Upper lobe of left lung (tissue), 6 donors: ENCODE data around the gene AHCYL2. TPM values are rescaled to one million over a fixed set of nuclear protein-coding genes. Genes with fewer than 3 reads are reported as not detected.
"Not testable (repeated sequence)": the region's sequence is repeated elsewhere in the genome, so short reads cannot be mapped to it uniquely, and the experiment has no call there.

Experiments
- ATAC-seq, 2 donors: fragments of 200-7000 bp; cut with Tn5 transposase; one replicate each; pipeline ENCODE4 v1.9.1; 2022; ENCODE audit warnings: mild to moderate bottlenecking in 2 of 2, moderate library complexity in 2 of 2; ENCODE audit not compliant: low FRiP score in 2 of 2
- DNase-seq, 2 donors: peaks; one replicate each; pipeline ENCODE4 v3.0.0-alpha.2; 2019 to 2020
- H3K27ac ChIP-seq, 4 donors: fragments of 200-600 bp; sonication (generic); one replicate each; pipeline ENCODE4 v1.5.1; 2016 to 2019
- H3K27me3 ChIP-seq, 4 donors: fragments of 200-600 bp; sonication (generic); one replicate each; pipeline ENCODE4 v1.5.1; 2017 to 2019
- H3K36me3 ChIP-seq, 4 donors: fragments of 200-600 bp; sonication (generic); one replicate each; pipeline ENCODE4 v1.5.1; 2016 to 2019
- H3K4me1 ChIP-seq, 4 donors: fragments of 200-600 bp; sonication (generic); one replicate each; pipeline ENCODE4 v1.5.1; 2018 to 2019
- H3K4me3 ChIP-seq, 4 donors: fragments of 200-600 bp; sonication (generic); one replicate each; pipeline ENCODE4 v1.5.1; 2017 to 2019; ENCODE audit warnings: mild to moderate bottlenecking in 2 of 4, moderate library complexity in 1 of 4
- H3K9me3 ChIP-seq, 4 donors: fragments of 200-600 bp; sonication (generic); one replicate each; pipeline ENCODE4 v1.5.1; 2018 to 2019
- CTCF ChIP-seq, 6 experiments: fragments of 450-650 bp in 4 of 6; fragments of 200-600 bp in 2 of 6; sonication (generic) in 2 of 6; IDR thresholded peaks; one replicate each; pipeline ENCODE4 v1.5.1; 2016 to 2019; ENCODE audit warnings: antibody characterized with exemption in 6 of 6
- EP300 ChIP-seq, 4 donors: sonication (generic); formaldehyde crosslinking; IDR thresholded peaks; one replicate each; pipeline ENCODE4 v1.5.1; 2017; ENCODE audit warnings: antibody characterized with exemption in 4 of 4, control low read depth in 2 of 4
- POLR2A ChIP-seq, 4 donors: fragments of 450-650 bp; IDR thresholded peaks; one replicate each; pipeline ENCODE4 v1.5.1; 2016 to 2017; ENCODE audit warnings: antibody characterized with exemption in 4 of 4, mild to moderate bottlenecking in 2 of 4
- POLR2AphosphoS5 ChIP-seq, 2 donors: sonication (generic); formaldehyde crosslinking; IDR thresholded peaks; one replicate each; pipeline ENCODE4 v1.5.1; 2017; ENCODE audit warnings: antibody characterized with exemption in 2 of 2
- WGBS, 2 donors: methylation state at CpG; one replicate each; pipeline ENCODE4 v1.1.5; 2017 to 2018; 5-methylcytosine and 5-hydroxymethylcytosine counted together
- total RNA-seq, 6 donors: library from RNA; depleted of rRNA in 4 of 6; stranded (reverse); fragments of >200 nt in 4 of 6; gene quantifications; one replicate each; pipeline versions ENCODE4 v1.1.0 to v1.2.1, GENCODE V29; 2016 to 2021
- donor health status: DM: no; HTN: no; CAD: no; lungs with moderate emphysema.
- donor health status: DM: no; HTN: yes; CAD: no; lungs with severe emphysema.

The AHCYL2 gene
- total RNA-seq, 6 donors from 2014 or later = 41.9 to 197 (median 110) TPM

- WGBS, 2 donors = 73 to 89% methylated on average over 1 to 4 of the region's 4 CpGs
- Histone ChIP-seq H3K4me1 (no peaks in the 10 kb centered on the region), H3K9me3 (no peaks in the 10 kb centered on the region), H3K4me3 (no peak overlapping the region), H3K27ac (no peak overlapping the region), H3K36me3 (no peaks in the 10 kb centered on the region), H3K27me3 (no peaks in the 10 kb centered on the region)
- DNase-seq = no peak
- no peak for TF ChIP-seq POLR2AphosphoS5 (IDR thresholded peaks at IDR 0.05)
- no peak for TF ChIP-seq POLR2A (IDR thresholded peaks at IDR 0.05)
- TF ChIP-seq EP300 (IDR thresholded peaks at IDR 0.05) = no peak
- TF ChIP-seq CTCF (IDR thresholded peaks at IDR 0.05) = no peak
- no peak for ATAC-seq
Observed at GRCh38 chr7:129212596-129212995, 12.2 kb upstream of the AHCYL2 start.

GRCh38 chr7:129213828-129214227, 11.0 kb upstream of the AHCYL2 start:
- H3K36me3 ChIP-seq = no peaks in the 10 kb centered on the region
- H3K4me1 ChIP-seq = peaks cover 0 to 5% (median 1%) of the 10 kb centered on the region in 4 donors
- WGBS, 2 donors = 75 to 90% methylated on average over 9 to 15 of the region's 15 CpGs
- no peaks in the 10 kb centered on the region for H3K9me3 ChIP-seq
- no peak overlapping the region for H3K4me3 ChIP-seq
- no peak for DNase-seq
- ATAC-seq = no peak
- H3K27ac ChIP-seq = no peak overlapping the region
- TF ChIP-seq POLR2A (IDR thresholded peaks at IDR 0.05) = no peak
- no peak for TF ChIP-seq EP300 (IDR thresholded peaks at IDR 0.05)
- no peak for TF ChIP-seq CTCF (IDR thresholded peaks at IDR 0.05)
- no peak for TF ChIP-seq POLR2AphosphoS5 (IDR thresholded peaks at IDR 0.05)
- H3K27me3 ChIP-seq = no peaks in the 10 kb centered on the region

GRCh38 chr7:129215691-129216090, 9.1 kb upstream of the AHCYL2 start:
- 97 to 99% methylated on average over 14 to 15 of the region's 15 CpGs for WGBS, 2 donors
- DNase-seq = peak in 1 of 2 donors; percentile 45

GRCh38 chr7:129216101-129216715, 8.6 kb upstream of the AHCYL2 start:
- DNase-seq = peak in 1 of 2 donors; percentile 60
- 92 to 93% methylated on average over 8 to 34 of the region's 34 CpGs for WGBS, 2 donors

More at GRCh38 chr7:129215691-129216090, 9.1 kb upstream of the AHCYL2 start:
- H3K27me3 ChIP-seq, H3K4me3 ChIP-seq, H3K36me3 ChIP-seq, H3K27ac ChIP-seq, H3K4me1 ChIP-seq, ATAC-seq, H3K9me3 ChIP-seq: not testable (repeated sequence)

GRCh38 chr7:129216821-129217416, 7.9 kb upstream of the AHCYL2 start:
- not testable (repeated sequence) for DNase-seq, ATAC-seq

More at GRCh38 chr7:129216101-129216715, 8.6 kb upstream of the AHCYL2 start:
- H3K36me3 ChIP-seq, H3K27me3 ChIP-seq, H3K27ac ChIP-seq, H3K4me1 ChIP-seq, H3K9me3 ChIP-seq, ATAC-seq, H3K4me3 ChIP-seq: not testable (repeated sequence)

GRCh38 chr7:129218514-129219062, 6.2 kb upstream of the AHCYL2 start:
- H3K27me3 ChIP-seq = no peaks in the 10 kb centered on the region
- WGBS, 2 donors = 11 to 17% methylated on average over 7 to 9 of the region's 9 CpGs
- H3K9me3 ChIP-seq = no peaks in the 10 kb centered on the region
- H3K4me1 ChIP-seq = peaks cover 0 to 5% (median 2%) of the 10 kb centered on the region in 4 donors
- no peak overlapping the region for H3K4me3 ChIP-seq
- DNase-seq (peak in 1 of 2 donors; percentile 82), ATAC-seq (peak; percentile 93 to 96)
- peak; percentile 72 to 92 (median 88) for TF ChIP-seq CTCF (IDR thresholded peaks at IDR 0.05)
- TF ChIP-seq POLR2A (IDR thresholded peaks at IDR 0.05) = no peak
- no peak overlapping the region for H3K27ac ChIP-seq
- H3K36me3 ChIP-seq = no peaks in the 10 kb centered on the region

More at GRCh38 chr7:129216821-129217416, 7.9 kb upstream of the AHCYL2 start:
- H3K36me3 ChIP-seq, H3K4me1 ChIP-seq, H3K9me3 ChIP-seq, H3K4me3 ChIP-seq, H3K27me3 ChIP-seq, H3K27ac ChIP-seq: not testable (repeated sequence)
- 67 to 72% methylated on average over 7 to 8 of the region's 8 CpGs for WGBS, 2 donors

- not testable (repeated sequence) for H3K27ac ChIP-seq, DNase-seq, H3K4me3 ChIP-seq, ATAC-seq, H3K9me3 ChIP-seq, H3K36me3 ChIP-seq, H3K27me3 ChIP-seq
- H3K4me1 ChIP-seq = peaks cover 3 to 10% (median 4%) of the 10 kb centered on the region in 4 donors
- 90 to 94% methylated on average over 3 to 4 of the region's 4 CpGs for WGBS, 2 donors
Observed at GRCh38 chr7:129219166-129219565, 5.7 kb upstream of the AHCYL2 start.
